Activated CD8-positive, alpha-beta T cell treated with anti-CD3 and anti-CD28 coated beads, Interleukin-2, amount 10 ng/mL, durations not matched to agents 7 days and 5 days (primary cell): ENCODE data around the gene CCDC183. TPM values are rescaled to one million over a fixed set of nuclear protein-coding genes. Genes with fewer than 3 reads are reported as not detected.

Experiments
- ATAC-seq: fragments of 150-1000 bp; cut with Tn5 transposase; one replicate; pipeline ENCODE4 v1.10.0; 2021; ENCODE audit warnings: moderate library complexity
- CTCF ChIA-PET: fragments of 350-600 bp; sonication (Branson Sonifier 250); formaldehyde crosslinking; loops from one replicate; lab custom pipeline; 2021; ENCODE audit warnings: antibody characterized with exemption; lab: Charles Lee
- POLR2A ChIA-PET: fragments of 350-600 bp; sonication (Branson Sonifier 250); formaldehyde crosslinking; loops from one replicate; lab custom pipeline; 2021; ENCODE audit warnings: antibody characterized with exemption; lab: Charles Lee
- DNase-seq: peaks from one replicate; pipeline ENCODE4 v3.0.0-alpha.2; 2020
- H3K27ac Mint-ChIP-seq: one replicate; pipeline ENCODE4 v1.8.0; 2021; ENCODE audit warnings: mild to moderate bottlenecking, mixed read lengths
- H3K27me3 Mint-ChIP-seq: one replicate; pipeline ENCODE4 v1.8.0; 2021; ENCODE audit warnings: low read depth, mixed read lengths
- H3K36me3 Mint-ChIP-seq: one replicate; pipeline ENCODE4 v1.8.0; 2021; ENCODE audit warnings: low read depth, mixed read lengths
- H3K4me1 Mint-ChIP-seq: one replicate; pipeline ENCODE4 v1.8.0; 2021; ENCODE audit warnings: low read depth, mixed read lengths
- H3K4me3 Mint-ChIP-seq: one replicate; pipeline ENCODE4 v1.8.0; 2021; ENCODE audit warnings: mild to moderate bottlenecking, mixed read lengths
- H3K9me3 Mint-ChIP-seq: one replicate; pipeline ENCODE4 v1.8.0; 2022; ENCODE audit warnings: mixed read lengths; ENCODE audit not compliant: insufficient read depth
- total RNA-seq, 2 experiments: library from RNA; stranded (reverse); gene quantifications; one replicate each; pipeline ENCODE4 v1.2.3, GENCODE V29; 2021

CCDC183 gene
- total RNA-seq, 2 experiments from 2014 or later, result 0.26 to 0.44 TPM

DNA sequence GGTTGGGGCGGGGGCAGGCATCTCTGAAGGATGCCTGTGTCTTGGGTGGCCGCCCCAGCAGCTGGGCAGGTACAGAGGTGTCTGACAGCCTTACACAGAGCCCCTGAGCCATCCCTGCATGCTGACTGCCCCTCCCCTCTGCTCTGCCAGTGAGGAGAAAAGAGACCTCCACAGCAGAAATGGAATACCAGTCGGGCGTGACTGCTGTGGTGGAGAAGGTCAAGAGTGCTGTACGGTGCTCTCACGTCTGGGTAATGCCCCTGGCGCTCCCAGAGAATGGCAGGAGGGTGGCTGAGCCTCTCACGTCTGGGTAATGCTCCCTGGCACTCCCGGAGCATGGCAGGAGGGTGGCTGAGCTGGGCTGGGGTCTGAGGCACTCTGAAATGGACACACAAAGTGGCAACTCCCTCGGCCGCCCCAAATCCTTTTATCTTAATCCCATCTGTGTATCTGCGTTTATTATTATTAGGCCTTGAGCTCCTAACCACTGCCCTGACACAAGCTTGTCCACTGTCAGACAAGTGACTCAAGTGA is 9.1 kb downstream of the CCDC183 start:
- POLR2A ChIA-PET, result interaction anchor here (1.6 kb wide), 1 partner anchor 43 kb away, joined by 3 read pairs; no protein-coding TSS in a partner anchor
- peaks cover 11% of the 10 kb centered on the region for H3K36me3 Mint-ChIP-seq
- CTCF ChIA-PET, result interaction anchor here (0.9 to 4.4 kb wide), 3 partner anchors 14 to 37 kb away, joined by 3 to 29 read pairs (median 23); partner anchors contain the start of genes AJM1 and TMEM141
- DNase-seq (no peak), ATAC-seq (no peak)
- no peaks in the 10 kb centered on the region for H3K9me3 Mint-ChIP-seq
- H3K4me1 Mint-ChIP-seq, result peaks cover 37% of the 10 kb centered on the region
- peaks cover 14% of the 10 kb centered on the region for H3K27me3 Mint-ChIP-seq
- no peak overlapping the region for H3K4me3 Mint-ChIP-seq
- H3K27ac Mint-ChIP-seq, result no peak overlapping the region

DNA sequence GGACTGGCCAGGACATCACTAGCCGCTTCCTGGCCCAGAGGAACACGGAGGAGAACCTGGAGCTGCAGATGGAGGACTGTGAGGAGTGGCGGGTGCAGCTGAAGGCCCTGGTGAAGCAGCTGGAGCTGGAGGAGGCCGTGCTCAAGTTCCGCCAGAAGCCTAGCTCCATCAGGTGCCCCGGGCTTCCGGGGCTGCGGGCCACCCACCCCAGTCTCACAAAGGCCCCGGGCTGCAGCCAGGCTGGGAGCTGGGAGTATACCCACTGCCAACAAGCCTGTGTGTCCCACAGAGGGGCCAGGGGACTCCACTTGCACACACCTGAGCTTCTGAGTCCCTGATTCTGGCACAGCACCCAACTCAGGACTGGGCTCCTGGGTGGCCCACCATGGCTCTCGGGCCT is 9.9 kb downstream of the CCDC183 start:
- Mint-ChIP-seq H3K9me3 (no peaks in the 10 kb centered on the region), H3K4me3 (peak overlapping the region; percentile 85), H3K36me3 (peaks cover 15% of the 10 kb centered on the region), H3K4me1 (peaks cover 33% of the 10 kb centered on the region), H3K27ac (no peak overlapping the region), H3K27me3 (peaks cover 8% of the 10 kb centered on the region)
- ATAC-seq (no peak), DNase-seq (no peak)
- ChIA-PET POLR2A (interaction anchor here (1.0 to 1.6 kb wide), 4 partner anchors 42 to 281 kb away, joined by 3 read pairs; partner anchors contain the start of genes MAN1B1 and TRAF2), CTCF (interaction anchor here (0.9 to 4.4 kb wide), 4 partner anchors 10 to 36 kb away, joined by 3 to 29 read pairs (median 15); partner anchors contain the start of genes AJM1 and TMEM141)

DNA sequence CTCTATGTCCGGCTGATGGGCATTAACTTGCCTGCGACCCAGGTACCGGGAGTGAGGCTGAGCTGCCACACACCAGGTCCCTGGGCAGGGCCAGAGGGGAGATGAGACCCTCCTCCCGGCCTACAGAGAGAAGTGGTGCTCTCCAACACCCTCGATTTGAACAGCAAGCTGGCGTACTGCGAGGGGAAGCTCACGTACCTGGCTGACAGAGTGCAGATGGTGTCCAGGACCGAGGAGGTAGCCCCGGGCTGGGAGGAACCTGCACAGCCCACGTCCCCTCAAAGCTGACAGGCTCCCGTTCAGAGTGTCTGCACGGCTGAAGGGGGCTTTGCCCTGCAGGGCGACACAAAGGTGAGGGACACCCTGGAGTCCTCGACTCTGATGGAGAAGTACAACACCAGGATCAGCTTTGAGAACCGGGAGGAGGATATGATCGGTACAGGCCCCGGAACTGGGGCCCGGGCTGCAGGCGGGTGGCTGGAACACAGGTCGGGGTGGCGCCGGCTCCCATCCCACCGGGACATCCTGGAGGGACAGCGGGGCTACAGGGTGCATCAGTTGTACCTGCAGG is 10.6 kb downstream of the CCDC183 start:
- DNase-seq (no peak), ATAC-seq (no peak)
- Mint-ChIP-seq H3K27ac (peak overlapping the region; percentile 84), H3K4me1 (peaks cover 30% of the 10 kb centered on the region), H3K4me3 (peak overlapping the region; percentile 85), H3K27me3 (peaks cover 6% of the 10 kb centered on the region), H3K9me3 (no peaks in the 10 kb centered on the region), H3K36me3 (peaks cover 15% of the 10 kb centered on the region)
- ChIA-PET CTCF (interaction anchor here (0.9 to 4.4 kb wide), 7 partner anchors 9 to 141 kb away, joined by 3 to 29 read pairs (median 7); partner anchors contain the start of genes AJM1 and TMEM141), POLR2A (interaction anchor here (0.6 to 1.8 kb wide), 10 partner anchors 9 to 444 kb away, joined by 3 to 8 read pairs (median 3); partner anchors contain the start of genes MAN1B1, TPRN and TRAF2)

DNA sequence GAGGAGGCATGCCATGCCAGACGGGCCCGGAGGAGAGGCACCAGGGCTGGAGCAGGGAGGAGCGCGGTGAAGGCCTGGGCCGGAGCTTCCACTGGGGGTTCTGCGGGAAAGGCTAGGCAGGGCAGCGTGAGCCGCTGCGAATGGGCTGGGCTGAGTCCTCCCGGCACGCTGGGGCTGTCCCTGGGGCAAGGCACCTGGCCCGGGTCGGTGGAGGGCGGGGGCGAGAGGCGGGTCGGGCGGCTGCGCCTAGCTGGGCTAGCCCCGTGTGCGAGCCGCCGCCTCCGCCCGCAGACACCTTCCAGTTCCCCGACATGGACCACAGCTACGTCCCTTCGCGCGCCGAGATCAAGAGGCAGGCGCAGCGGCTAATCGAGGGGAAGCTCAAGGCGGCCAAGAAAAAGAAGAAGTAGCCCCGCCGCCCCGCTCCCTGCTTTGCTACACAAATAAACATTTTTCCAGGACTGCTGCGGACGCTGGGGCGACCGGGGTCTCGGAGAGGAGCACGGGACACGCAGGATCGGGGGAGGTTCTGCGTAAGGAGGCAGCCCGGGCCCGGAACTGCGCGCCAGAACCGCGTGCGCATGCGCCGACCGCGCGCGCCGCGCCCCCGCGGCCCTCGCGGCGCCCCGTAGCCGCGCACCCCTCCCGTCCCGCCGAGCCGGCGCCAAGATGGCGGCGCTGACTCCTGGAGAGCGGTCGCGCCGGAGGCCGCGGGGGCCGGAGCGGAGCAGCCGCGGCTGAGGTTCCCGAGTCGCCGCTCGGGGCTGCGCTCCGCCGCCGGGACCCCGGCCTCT is 11.3 kb downstream of the CCDC183 start, which contains the start of gene RABL6:
RABL6 (plus strand) TSS at position 668 of the 794 bp plus-strand sequence. CDS start 249 bp downstream, outside the sequence.
- H3K27me3 Mint-ChIP-seq, result no peaks in the 10 kb centered on the region
- peaks cover 15% of the 10 kb centered on the region for H3K36me3 Mint-ChIP-seq
- no peaks in the 10 kb centered on the region for H3K9me3 Mint-ChIP-seq
- DNase-seq (peak; percentile 82), ATAC-seq (peak; percentile 89)
- POLR2A ChIA-PET, result interaction anchor here (0.6 to 1.8 kb wide), 11 partner anchors 8 to 445 kb away, joined by 3 to 8 read pairs (median 3); partner anchors contain the start of genes TPRN, TRAF2 and TUBB4B
- H3K4me3 Mint-ChIP-seq, result peak within 1 kb of the TSS; percentile 85
- H3K27ac Mint-ChIP-seq, result peak within 1 kb of the TSS; percentile 84
- CTCF ChIA-PET, result interaction anchor here (0.9 to 4.4 kb wide), 7 partner anchors 9 to 210 kb away, joined by 3 to 29 read pairs (median 7); partner anchors contain the start of genes AJM1 and TMEM141
- peaks cover 36% of the 10 kb centered on the region for H3K4me1 Mint-ChIP-seq

DNA sequence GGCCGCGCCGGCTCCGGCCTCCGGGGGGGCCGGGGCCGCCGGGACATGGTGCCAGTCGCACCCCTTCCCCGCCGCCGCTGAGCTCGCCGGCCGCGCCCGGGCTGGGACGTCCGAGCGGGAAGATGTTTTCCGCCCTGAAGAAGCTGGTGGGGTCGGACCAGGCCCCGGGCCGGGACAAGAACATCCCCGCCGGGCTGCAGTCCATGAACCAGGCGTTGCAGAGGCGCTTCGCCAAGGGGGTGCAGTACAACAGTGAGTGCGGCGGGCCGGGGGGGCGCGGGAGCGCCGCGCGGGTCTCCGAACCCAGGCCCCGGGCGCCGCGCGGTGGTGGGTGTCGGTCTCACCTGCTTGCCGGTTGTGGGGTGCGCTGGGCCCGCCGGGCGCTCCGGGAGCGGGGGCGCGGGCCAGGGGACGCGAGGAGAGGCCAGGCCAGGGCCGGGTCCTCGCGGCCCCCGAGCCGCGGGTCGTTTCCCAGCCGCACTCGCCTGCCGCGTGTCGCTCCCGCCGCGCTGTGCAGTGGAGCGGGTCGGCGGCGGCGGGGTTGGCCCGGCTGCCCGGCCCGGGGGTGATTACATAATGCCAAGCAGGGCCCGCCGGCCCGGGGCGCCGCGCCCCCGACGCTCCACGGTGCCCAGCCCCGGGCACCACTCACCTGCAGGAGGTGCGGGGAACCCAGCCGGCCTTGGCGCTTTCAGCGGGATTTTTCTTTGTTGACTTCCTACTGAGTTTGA is 12.1 kb downstream of the CCDC183 start:
- Mint-ChIP-seq H3K27me3 (no peaks in the 10 kb centered on the region), H3K9me3 (no peaks in the 10 kb centered on the region), H3K36me3 (peaks cover 22% of the 10 kb centered on the region), H3K4me3 (peak overlapping the region; percentile 78), H3K27ac (peak overlapping the region; percentile 75), H3K4me1 (peaks cover 43% of the 10 kb centered on the region)
- CTCF ChIA-PET, result interaction anchor here (0.9 to 4.4 kb wide), 7 partner anchors 8 to 260 kb away, joined by 3 to 29 read pairs (median 7); partner anchors contain the start of genes AJM1 and TMEM141
- peak; percentile 52 for DNase-seq
- ATAC-seq, result peak; percentile 47
- POLR2A ChIA-PET, result interaction anchor here (0.6 to 1.8 kb wide), 8 partner anchors 7 to 433 kb away, joined by 3 to 8 read pairs (median 3); partner anchors contain the start of gene TUBB4B

DNA sequence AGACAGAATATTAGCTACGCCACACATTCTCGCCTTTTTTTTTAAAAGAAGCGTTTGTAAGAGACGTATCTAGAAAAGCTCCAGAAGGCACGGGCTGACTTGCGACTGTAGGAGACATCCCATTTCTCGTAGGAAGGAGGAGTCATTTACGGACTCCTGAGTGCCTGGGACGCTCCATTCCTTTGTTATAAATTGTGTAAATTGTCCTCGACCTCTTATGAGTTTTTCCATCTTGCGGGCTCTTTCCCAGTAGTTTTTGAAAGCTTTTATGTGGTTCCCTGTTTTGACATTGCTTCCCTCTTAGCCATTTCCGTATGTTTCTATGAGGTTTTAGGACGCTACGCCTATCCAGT is 12.6 kb downstream of the CCDC183 start:
- no peak for DNase-seq
- CTCF ChIA-PET, result interaction anchor here (0.9 to 4.4 kb wide), 4 partner anchors 17 to 259 kb away, joined by 3 to 29 read pairs (median 6); partner anchors contain the start of gene TMEM141
- peak overlapping the region; percentile 72 for H3K4me3 Mint-ChIP-seq
- peaks cover 28% of the 10 kb centered on the region for H3K36me3 Mint-ChIP-seq
- H3K4me1 Mint-ChIP-seq, result peaks cover 49% of the 10 kb centered on the region
- H3K9me3 Mint-ChIP-seq, result no peaks in the 10 kb centered on the region
- no peaks in the 10 kb centered on the region for H3K27me3 Mint-ChIP-seq
- peak overlapping the region; percentile 15 for H3K27ac Mint-ChIP-seq
- POLR2A ChIA-PET, result interaction anchor here (0.7 to 1.3 kb wide), 3 partner anchors 35 to 126 kb away, joined by 3 read pairs; no protein-coding TSS in a partner anchor
- ATAC-seq, result no peak

DNA sequence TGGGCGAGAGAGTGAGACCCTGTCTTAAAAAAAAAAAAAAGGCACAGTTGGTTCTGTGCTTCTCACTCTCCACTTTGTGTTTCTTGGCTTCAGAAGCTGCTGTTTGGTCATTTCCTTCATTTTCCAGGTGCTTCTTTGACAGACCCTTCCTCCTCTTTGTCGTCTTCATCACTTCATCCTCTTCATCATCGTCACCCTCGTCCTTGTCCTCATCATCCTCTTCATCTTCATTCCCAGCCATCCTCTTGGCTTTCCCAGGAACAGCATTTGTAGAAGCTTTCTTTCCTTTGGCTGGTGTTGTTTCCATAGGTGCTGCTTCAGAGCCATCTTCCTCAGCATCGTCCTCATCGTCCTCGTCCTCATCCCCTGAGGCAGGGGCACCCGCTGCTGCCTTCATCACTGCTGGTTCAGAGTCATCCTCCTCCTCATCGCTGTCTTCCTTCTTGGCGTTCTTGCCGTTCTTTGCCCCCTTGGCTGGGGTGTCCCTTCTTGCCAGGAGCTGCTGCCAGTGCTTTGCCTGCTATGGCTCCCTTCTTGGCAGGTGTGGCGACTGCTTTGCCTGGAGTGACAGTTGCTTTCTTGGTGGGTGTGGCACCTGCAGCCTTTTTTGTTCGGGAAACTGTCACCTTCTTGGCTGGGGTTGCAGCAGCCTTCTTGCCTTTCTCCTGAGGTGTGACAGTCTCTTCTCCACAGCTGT is 18.7 kb downstream of the CCDC183 start:
- CTCF ChIA-PET, result interaction anchor here (0.9 to 2.1 kb wide), 3 partner anchors 8 to 253 kb away, joined by 3 to 10 read pairs (median 7); partner anchors contain the start of genes AJM1 and RABL6
- ATAC-seq, result no peak
- Mint-ChIP-seq H3K4me3 (no peak overlapping the region), H3K36me3 (peaks cover 50% of the 10 kb centered on the region), H3K4me1 (peaks cover 43% of the 10 kb centered on the region), H3K27me3 (no peaks in the 10 kb centered on the region), H3K27ac (no peak overlapping the region), H3K9me3 (no peaks in the 10 kb centered on the region)
- POLR2A ChIA-PET, result interaction anchor here (1.1 kb wide), 1 partner anchor 8 kb away, joined by 5 read pairs; the partner anchor contains the start of gene RABL6
- DNase-seq, result no peak

DNA sequence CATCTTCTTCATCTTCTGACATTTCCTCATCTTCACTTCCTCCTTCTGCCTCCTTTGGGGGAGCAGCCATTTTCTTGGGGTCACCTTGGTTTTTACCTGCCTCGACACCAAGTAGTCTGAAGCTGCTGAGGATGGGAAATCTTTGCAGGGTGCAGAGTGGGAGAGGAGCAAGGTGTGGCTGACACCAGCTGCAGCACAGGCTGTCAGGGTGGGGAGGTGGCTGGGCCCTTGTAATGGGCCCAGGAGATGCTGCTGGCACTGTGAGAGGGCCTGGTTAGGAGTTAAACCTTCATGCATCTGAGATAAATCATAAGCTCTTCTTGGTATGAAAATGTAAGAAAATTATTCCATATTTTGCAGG is 19.3 kb downstream of the CCDC183 start:
- H3K27me3 Mint-ChIP-seq, result no peaks in the 10 kb centered on the region
- peaks cover 40% of the 10 kb centered on the region for H3K4me1 Mint-ChIP-seq
- ATAC-seq (no peak), DNase-seq (no peak)
- ChIA-PET POLR2A (interaction anchor here (0.7 to 1.1 kb wide), 2 partner anchors 8 to 122 kb away, joined by 3 to 5 read pairs; partner anchors contain the start of gene RABL6), CTCF (interaction anchor here (0.9 to 2.1 kb wide), 4 partner anchors 8 to 253 kb away, joined by 3 to 10 read pairs (median 5); partner anchors contain the start of genes AJM1 and RABL6)
- no peaks in the 10 kb centered on the region for H3K9me3 Mint-ChIP-seq
- no peak overlapping the region for H3K27ac Mint-ChIP-seq
- no peak overlapping the region for H3K4me3 Mint-ChIP-seq
- H3K36me3 Mint-ChIP-seq, result peaks cover 47% of the 10 kb centered on the region

DNA sequence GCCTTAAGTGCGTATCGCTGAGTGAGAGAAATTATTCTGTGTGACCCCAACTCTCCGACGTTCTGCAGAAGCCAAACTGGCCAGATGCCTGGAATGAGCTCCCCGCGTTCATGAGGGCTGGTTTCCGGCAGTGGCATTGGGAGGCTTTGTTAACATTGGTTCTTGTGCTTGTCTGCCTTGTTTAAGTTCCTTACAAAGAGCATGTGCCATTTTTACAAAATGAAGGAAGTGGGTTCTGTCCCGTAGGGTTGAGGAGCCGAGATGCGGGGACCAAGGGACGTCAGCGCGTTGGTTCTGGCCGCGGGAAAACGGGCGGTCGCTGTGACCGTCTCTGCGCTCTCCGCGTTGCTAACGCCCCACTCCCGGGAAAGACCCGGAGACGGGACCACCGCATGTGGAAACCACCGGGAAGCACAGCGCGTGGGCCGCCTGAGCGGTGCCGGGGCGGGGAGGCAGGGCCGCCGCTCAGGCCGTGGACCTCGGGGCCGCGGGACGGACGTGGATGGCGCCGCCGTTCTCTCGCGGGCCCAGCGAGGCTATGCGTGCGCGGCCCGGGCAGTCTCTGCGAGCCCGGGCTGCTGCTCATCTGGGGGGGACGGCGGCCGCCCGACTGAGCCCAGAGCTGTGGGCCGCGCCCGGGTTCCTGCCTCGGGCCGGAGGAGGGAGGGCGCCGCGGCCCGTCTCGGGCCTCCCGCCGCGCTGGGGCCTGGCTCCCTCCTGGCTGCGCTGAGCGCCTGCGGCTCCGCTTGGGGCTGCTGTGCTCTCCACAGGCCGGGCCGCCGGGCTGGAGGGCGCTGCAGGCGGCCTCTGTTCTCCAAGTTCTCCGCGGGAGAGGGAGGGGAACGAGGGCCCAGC is 25.1 kb downstream of the CCDC183 start:
- Mint-ChIP-seq H3K4me3 (no peak overlapping the region), H3K27me3 (no peaks in the 10 kb centered on the region), H3K4me1 (peaks cover 7% of the 10 kb centered on the region), H3K9me3 (no peaks in the 10 kb centered on the region), H3K36me3 (peaks cover 29% of the 10 kb centered on the region), H3K27ac (no peak overlapping the region)
- ChIA-PET POLR2A (interaction anchor here (2.0 kb wide), 1 partner anchor 13 kb away, joined by 6 read pairs; the partner anchor contains the start of gene RABL6), CTCF (no interaction called here)
- DNase-seq (no peak), ATAC-seq (no peak)
